KMS-11 (cell line): ENCODE results near the gene EVC.
"Not testable (repeated sequence)": the region's sequence is repeated elsewhere in the genome, so short reads cannot be mapped to it uniquely, and the experiment has no call there.

Experiments
- H2AFZ ChIP-seq: fragments of 200-600 bp; sonication (generic); 2 replicates; pipeline ENCODE4 v1.6.1; 2016; ENCODE audit warnings: antibody characterized with exemption, mixed run types, low read depth
- H3K27ac ChIP-seq: fragments of 200-600 bp; sonication (generic); 2 replicates; pipeline ENCODE4 v1.6.1; 2016; ENCODE audit warnings: mild to moderate bottlenecking, mixed run types
- H3K27me3 ChIP-seq: fragments of 200-600 bp; sonication (generic); 2 replicates; pipeline ENCODE4 v1.6.1; 2017; ENCODE audit warnings: mild to moderate bottlenecking, low read depth, mixed run types, moderate library complexity; ENCODE audit not compliant: insufficient read depth
- H3K36me3 ChIP-seq: fragments of 200-600 bp; sonication (generic); 2 replicates; pipeline ENCODE4 v1.6.1; 2017; ENCODE audit warnings: mild to moderate bottlenecking, mixed run types; ENCODE audit not compliant: insufficient read depth
- H3K4me1 ChIP-seq: fragments of 200-600 bp; sonication (generic); 2 replicates; pipeline ENCODE4 v1.6.1; 2016; ENCODE audit warnings: mild to moderate bottlenecking, low read depth, mixed run types; ENCODE audit not compliant: poor library complexity, severe bottlenecking
- H3K4me2 ChIP-seq: fragments of 200-600 bp; sonication (generic); 2 replicates; pipeline ENCODE4 v1.7.0; 2016; ENCODE audit warnings: mild to moderate bottlenecking, mixed run types
- H3K4me3 ChIP-seq: fragments of 200-600 bp; sonication (generic); IDR thresholded peaks from 2 replicates; pipeline ENCODE4 v1.6.1; 2017; ENCODE audit warnings: low read depth, low read length, mixed read lengths; ENCODE audit not compliant: insufficient read depth
- H3K79me2 ChIP-seq: fragments of 200-600 bp; sonication (generic); 2 replicates; pipeline ENCODE4 v1.6.1; 2016; ENCODE audit warnings: low read depth, mixed run types; ENCODE audit not compliant: insufficient read depth
- H3K9ac ChIP-seq: fragments of 200-600 bp; sonication (generic); 2 replicates; pipeline ENCODE4 v1.6.1; 2016; ENCODE audit warnings: mild to moderate bottlenecking, mixed run types
- H4K20me1 ChIP-seq: fragments of 200-600 bp; sonication (generic); 2 replicates; pipeline ENCODE4 v1.6.1; 2016; ENCODE audit warnings: mild to moderate bottlenecking, mixed run types; ENCODE audit not compliant: insufficient read depth
- TF ChIP-seq, protein P1 (sequence below): fragments of 200-600 bp; sonication (generic); conservative IDR thresholded peaks from 2 replicates; pipeline ENCODE4 v1.6.1; 2017; ENCODE audit warnings: low read depth, mild to moderate bottlenecking, antibody characterized with exemption, low read length, moderate library complexity, mixed read lengths

Gene EVC

DNA sequence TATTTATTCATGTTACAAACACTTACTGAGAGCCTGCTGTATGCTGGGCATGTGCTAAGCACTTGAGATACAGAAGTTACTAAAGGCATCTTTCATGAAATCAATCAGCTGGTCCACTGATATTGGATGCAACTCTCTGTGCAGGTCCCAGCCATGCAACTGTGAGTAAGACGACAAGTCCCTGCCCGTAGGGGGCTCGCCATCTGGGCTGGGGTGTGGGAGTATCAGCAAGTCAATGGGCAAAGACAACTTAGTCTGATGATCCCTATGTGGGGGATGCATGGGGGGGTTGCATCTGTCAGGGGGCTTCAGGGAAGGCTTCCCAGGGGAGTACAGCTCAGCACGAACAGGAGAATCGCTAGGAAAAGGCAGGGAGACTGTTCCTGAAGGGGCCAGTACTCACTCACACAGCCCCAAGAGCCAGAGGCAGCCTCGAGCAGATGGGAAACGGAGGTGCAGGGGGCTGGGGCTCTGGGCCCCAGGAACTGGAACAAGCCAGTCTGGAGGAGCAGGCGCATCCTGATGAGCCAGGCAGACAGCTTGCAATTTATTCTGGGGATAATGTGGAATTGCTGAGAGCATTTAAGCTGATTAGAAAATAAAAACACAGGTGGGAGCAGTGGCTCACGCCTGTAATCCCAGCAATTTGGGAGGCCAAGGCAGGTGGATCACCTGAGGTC is 141.7 kb downstream of the EVC start:
- Histone ChIP-seq H3K4me2 (no peak overlapping the region), H3K27me3 (no peaks in the 10 kb centered on the region), H3K36me3 (no peaks in the 10 kb centered on the region), H3K79me2 (no peaks in the 10 kb centered on the region), H3K27ac (no peak overlapping the region), H3K4me1 (no peaks in the 10 kb centered on the region), H2AFZ (no peak overlapping the region), H3K4me3 (no peak overlapping the region), H4K20me1 (no peaks in the 10 kb centered on the region), H3K9ac (no peak overlapping the region)
- TF ChIP-seq, protein P1, sequence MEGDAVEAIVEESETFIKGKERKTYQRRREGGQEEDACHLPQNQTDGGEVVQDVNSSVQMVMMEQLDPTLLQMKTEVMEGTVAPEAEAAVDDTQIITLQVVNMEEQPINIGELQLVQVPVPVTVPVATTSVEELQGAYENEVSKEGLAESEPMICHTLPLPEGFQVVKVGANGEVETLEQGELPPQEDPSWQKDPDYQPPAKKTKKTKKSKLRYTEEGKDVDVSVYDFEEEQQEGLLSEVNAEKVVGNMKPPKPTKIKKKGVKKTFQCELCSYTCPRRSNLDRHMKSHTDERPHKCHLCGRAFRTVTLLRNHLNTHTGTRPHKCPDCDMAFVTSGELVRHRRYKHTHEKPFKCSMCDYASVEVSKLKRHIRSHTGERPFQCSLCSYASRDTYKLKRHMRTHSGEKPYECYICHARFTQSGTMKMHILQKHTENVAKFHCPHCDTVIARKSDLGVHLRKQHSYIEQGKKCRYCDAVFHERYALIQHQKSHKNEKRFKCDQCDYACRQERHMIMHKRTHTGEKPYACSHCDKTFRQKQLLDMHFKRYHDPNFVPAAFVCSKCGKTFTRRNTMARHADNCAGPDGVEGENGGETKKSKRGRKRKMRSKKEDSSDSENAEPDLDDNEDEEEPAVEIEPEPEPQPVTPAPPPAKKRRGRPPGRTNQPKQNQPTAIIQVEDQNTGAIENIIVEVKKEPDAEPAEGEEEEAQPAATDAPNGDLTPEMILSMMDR, result no peak

DNA sequence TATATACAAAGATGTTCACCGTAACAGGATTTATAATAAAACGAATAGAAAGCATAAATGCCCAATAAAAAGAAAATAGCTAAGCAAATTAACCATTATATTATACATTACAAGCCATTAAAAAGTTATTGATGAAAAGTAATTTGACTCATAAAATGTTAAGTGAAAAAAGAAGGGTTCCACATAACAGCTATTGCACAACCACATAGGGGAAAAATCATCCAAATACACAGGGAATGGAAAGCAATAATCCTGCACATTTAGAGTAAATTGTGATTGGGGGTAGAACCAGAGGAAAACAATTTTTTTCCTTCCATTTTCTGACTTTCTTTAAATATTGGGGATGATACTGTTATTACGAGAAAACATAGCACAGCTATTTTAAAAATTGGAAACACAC is 143.9 kb downstream of the EVC start:
- Histone ChIP-seq H2AFZ (no peak overlapping the region), H3K79me2 (no peaks in the 10 kb centered on the region), H3K9ac (no peak overlapping the region), H4K20me1 (no peaks in the 10 kb centered on the region), H3K4me1 (no peaks in the 10 kb centered on the region), H3K36me3 (no peaks in the 10 kb centered on the region), H3K4me2 (no peak overlapping the region), H3K27me3 (no peaks in the 10 kb centered on the region), H3K4me3 (no peak overlapping the region), H3K27ac (no peak overlapping the region)
- TF ChIP-seq, protein P1, result no peak

DNA sequence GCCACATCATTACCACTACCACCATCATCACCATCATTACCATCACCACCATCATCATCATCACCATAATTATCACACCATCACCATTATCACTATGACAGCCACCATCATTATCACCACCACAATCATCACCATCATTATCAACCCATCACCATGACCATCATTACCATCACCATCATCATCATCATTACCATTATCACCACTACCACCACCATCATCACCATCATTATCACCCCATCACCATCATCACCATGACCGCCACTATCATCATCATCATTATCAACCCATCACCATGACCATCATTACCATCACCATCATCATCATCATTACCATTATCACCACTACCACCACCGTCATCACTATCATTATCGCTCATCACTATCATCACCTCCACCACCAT is 145.4 kb downstream of the EVC start:
- H3K27ac ChIP-seq, result not testable (repeated sequence)

DNA sequence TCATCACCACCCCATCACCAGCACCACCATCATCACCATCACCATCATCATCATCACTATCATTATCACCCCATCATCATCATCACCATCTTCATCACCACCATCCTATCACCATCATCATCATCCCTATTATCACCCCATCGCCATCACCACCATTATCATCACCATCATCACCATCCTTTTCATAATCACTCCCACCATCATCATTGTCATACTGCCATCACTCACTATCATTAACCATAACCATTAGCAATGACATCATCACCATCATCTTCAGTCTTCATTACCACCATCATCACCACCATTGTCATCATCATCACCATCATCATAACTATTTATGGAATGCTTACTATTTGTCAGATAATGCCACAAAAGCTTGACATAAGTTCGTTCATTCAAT is 146.2 kb downstream of the EVC start:
- H3K9ac ChIP-seq, result no peak overlapping the region
- H4K20me1 ChIP-seq, result no peaks in the 10 kb centered on the region
- no peak overlapping the region for H2AFZ ChIP-seq
- no peaks in the 10 kb centered on the region for H3K79me2 ChIP-seq
- no peaks in the 10 kb centered on the region for H3K4me1 ChIP-seq
- H3K4me2 ChIP-seq, result no peak overlapping the region
- H3K4me3 ChIP-seq, result no peak overlapping the region
- no peaks in the 10 kb centered on the region for H3K27me3 ChIP-seq
- TF ChIP-seq, protein P1, result no peak
- H3K27ac ChIP-seq, result no peak overlapping the region
- H3K36me3 ChIP-seq, result no peaks in the 10 kb centered on the region

More for the DNA sequence above, 145.4 kb downstream of the EVC start:
- not testable (repeated sequence) for H3K4me2 ChIP-seq, H3K36me3 ChIP-seq, H3K79me2 ChIP-seq, H3K4me3 ChIP-seq, H3K9ac ChIP-seq, H3K4me1 ChIP-seq, H4K20me1 ChIP-seq, H3K27me3 ChIP-seq, H2AFZ ChIP-seq

DNA sequence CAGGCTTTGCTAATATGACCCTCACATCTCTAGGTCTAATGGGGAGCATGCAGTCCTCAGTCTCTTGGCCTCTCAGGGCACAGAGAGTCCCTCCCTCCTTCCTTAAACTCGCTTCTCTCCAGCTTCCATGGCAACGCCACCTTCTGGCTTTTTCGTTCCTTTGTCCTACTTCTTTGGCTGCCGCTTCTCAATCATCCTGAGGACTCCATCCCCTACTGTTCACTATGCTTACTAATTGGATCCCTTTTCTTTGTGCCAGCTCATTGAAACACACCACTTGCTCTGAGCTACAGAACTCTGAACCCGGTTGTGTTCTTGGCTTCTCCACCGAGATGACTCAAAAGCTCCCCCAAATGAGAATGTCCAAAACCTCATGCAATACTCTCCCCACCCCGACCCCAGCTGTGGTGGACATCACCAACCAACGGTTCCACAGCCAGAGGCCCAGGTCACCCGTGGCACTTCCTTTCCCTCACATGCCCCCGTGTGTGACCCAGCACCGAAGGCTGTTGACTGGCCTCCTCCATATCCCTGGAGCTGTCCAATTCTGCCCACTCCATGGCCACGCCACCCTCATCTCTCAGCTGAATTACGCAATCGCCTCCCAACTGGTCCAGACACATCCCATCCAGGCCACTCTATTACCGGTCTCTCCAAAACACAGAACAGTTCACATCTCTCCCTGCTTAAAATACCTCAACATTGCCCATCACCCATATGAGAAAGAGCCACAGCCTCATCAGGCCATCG is 147.2 kb downstream of the EVC start:
- Histone ChIP-seq H4K20me1 (no peaks in the 10 kb centered on the region), H3K27me3 (no peaks in the 10 kb centered on the region), H3K27ac (no peak overlapping the region), H3K36me3 (no peaks in the 10 kb centered on the region), H3K79me2 (no peaks in the 10 kb centered on the region), H3K4me3 (no peak overlapping the region), H3K4me2 (no peak overlapping the region), H2AFZ (no peak overlapping the region), H3K4me1 (no peaks in the 10 kb centered on the region), H3K9ac (no peak overlapping the region)
- TF ChIP-seq, protein P1, result no peak
